Ammon's horn (tissue), 1 donor: ENCODE measurements around the gene GLT1D1.

Source experiments
- DNase-seq: peaks from one replicate; pipeline ENCODE4 v3.0.0-alpha.2; 2016; ENCODE audit warnings: low spot score

Gene GLT1D1

GRCh38 chr12:128856035-128856790, 2.9 kb downstream of the GLT1D1 start:
- DNase-seq = no peak

GRCh38 chr12:128856791-128857078, 3.5 kb downstream of the GLT1D1 start:
- no peak for DNase-seq

- DNase-seq = peak; percentile 9
Observed at GRCh38 chr12:128857133-128857763, 4.0 kb downstream of the GLT1D1 start.

- no peak for DNase-seq
Observed at GRCh38 chr12:128859311-128859710, 6.0 kb downstream of the GLT1D1 start.

- DNase-seq = no peak
Observed at GRCh38 chr12:128861226-128862016, 8.1 kb downstream of the GLT1D1 start.

GRCh38 chr12:128863957-128864356, 10.7 kb downstream of the GLT1D1 start:
- no peak for DNase-seq

- DNase-seq = peak; percentile 63
Observed at GRCh38 chr12:128864516-128865186, 11.4 kb downstream of the GLT1D1 start.

- no peak for DNase-seq
Observed at GRCh38 chr12:128867466-128867865, 14.2 kb downstream of the GLT1D1 start.

GRCh38 chr12:128871516-128871892, 18.2 kb downstream of the GLT1D1 start:
- no peak for DNase-seq

- DNase-seq = peak; percentile 38
Observed at GRCh38 chr12:128872303-128872702, 19.0 kb downstream of the GLT1D1 start.

GRCh38 chr12:128876559-128876958, 23.3 kb downstream of the GLT1D1 start:
- no peak for DNase-seq

GRCh38 chr12:128879898-128880764, 26.9 kb downstream of the GLT1D1 start:
- DNase-seq = no peak

- DNase-seq = no peak
Observed at GRCh38 chr12:128891856-128892255, 38.6 kb downstream of the GLT1D1 start.

GRCh38 chr12:128903236-128903635, 50.0 kb downstream of the GLT1D1 start:
- no peak for DNase-seq

GRCh38 chr12:128905003-128905544, 51.8 kb downstream of the GLT1D1 start:
- no peak for DNase-seq

- DNase-seq = no peak
Observed at GRCh38 chr12:128906485-128907137, 53.3 kb downstream of the GLT1D1 start.

GRCh38 chr12:128908254-128908653, 55.0 kb downstream of the GLT1D1 start:
- DNase-seq = no peak

- DNase-seq = no peak
Observed at GRCh38 chr12:128909653-128910052, 56.4 kb downstream of the GLT1D1 start.

GRCh38 chr12:128910629-128911028, 57.4 kb downstream of the GLT1D1 start:
- no peak for DNase-seq

GRCh38 chr12:128911861-128912260, 58.6 kb downstream of the GLT1D1 start:
- DNase-seq = no peak
